ENCODE results near the gene MACROH2A1. TPM values are rescaled to one million over a fixed set of nuclear protein-coding genes. Genes with fewer than 3 reads are reported as not detected.

MACROH2A1 gene
- polyA plus RNA-seq, 1 donor = 99.9 TPM

DNA sequence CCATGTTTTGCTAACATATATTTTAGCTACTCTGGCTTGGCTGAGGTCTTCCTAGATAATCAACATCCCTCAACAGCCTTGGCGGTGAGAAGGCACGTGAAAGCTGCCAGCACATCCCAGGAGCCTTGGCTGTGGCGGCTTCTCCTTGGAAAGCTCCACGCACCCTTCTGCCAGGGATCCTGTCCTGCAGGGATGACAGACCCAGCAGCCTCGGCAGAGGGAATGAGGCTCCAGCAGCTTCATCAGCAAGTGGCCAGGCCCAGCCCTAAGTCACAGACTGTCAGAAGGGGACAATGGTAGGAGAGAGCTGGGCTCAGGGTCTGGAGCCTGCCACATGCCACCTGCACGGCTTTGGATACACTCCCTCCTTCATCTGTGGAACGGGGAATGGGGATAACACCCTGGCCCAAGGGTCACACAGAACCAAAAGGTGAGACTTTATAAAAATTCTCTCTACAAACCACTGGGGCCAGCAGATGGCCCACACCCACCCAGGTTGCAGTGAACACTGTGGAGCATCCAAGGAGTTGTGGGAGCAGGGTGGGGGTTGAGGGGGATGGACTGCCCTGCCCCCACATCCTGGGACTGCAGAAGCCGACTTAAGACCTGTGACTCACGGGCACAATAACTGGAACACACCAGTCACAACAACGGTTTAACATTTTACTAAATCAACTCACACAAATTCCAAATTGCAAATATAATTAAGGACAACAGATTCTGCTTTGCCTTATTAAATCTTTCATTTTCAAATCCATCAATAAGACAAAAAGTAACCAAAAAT lies 65.1 kb downstream of the MACROH2A1 start:
- DNase-seq (ENCODE audit: low read depth) = no peak

- DNase-seq (ENCODE audit: low read depth) = no peak
These were observed 66.4 kb downstream of the MACROH2A1 start for GRCh38 chr5:135332519-135333150.

- DNase-seq (ENCODE audit: low read depth) = no peak
These were observed 67.4 kb downstream of the MACROH2A1 start for GRCh38 chr5:135331612-135332011.

DNA sequence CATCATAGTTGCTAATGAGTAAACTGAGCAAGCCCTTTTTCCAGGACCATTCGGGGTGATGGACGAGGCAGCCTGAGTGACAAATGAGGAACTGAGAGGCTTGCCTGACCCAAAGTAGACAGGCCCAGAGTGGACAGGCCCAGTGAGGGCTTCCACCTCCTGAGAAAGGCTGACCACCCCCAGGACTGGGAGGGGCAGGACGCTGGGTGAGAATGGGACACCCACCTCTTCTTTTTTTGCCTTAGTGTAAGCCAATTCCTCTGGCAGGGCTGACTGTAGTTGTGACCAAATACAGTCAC lies 68.3 kb downstream of the MACROH2A1 start:
- DNase-seq (ENCODE audit: low read depth) = no peak

DNA sequence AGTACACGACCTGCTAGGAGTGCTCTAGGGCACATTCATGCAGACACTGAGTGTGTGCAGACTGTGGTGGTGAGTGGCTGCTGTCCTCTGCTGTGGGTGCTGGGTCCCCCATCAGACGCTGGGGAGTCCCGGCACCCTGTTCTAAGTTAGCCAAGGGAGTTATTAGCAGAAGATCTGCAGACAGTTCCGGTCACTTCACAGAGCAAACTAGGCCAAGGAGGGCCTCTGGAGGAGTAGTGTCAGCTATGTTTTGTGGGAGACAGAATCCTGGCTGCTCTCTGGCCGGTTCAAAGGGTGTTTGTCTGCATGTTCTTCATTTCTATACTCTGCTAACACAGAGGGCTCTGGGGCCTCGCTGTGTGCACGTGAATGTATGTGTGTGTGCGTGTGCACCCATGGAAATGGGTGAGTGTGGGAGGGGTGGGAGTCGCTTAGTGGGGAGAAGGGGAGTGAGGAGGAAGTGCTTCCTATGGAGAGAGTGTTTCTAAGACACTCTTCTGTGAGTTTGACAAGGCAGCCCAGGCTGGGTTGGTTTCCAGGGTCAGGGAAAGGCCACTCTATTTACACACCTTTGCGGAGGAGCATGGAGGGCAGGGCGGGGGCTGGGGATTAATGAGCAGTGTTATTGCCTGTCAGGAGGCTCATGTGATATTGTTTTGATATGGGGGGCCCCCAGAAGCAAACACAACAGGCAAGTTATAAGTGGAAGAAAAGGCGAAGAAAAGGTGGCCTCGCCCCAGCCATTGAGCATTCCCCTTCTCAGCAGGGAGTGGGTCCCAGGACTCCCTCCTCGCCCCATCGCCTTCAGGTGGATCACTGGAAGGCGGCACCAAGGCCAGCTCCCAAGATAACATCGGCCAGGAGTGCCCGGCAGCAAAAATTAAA lies 68.9 kb downstream of the MACROH2A1 start:
- DNase-seq (ENCODE audit: low read depth) = no peak

DNA sequence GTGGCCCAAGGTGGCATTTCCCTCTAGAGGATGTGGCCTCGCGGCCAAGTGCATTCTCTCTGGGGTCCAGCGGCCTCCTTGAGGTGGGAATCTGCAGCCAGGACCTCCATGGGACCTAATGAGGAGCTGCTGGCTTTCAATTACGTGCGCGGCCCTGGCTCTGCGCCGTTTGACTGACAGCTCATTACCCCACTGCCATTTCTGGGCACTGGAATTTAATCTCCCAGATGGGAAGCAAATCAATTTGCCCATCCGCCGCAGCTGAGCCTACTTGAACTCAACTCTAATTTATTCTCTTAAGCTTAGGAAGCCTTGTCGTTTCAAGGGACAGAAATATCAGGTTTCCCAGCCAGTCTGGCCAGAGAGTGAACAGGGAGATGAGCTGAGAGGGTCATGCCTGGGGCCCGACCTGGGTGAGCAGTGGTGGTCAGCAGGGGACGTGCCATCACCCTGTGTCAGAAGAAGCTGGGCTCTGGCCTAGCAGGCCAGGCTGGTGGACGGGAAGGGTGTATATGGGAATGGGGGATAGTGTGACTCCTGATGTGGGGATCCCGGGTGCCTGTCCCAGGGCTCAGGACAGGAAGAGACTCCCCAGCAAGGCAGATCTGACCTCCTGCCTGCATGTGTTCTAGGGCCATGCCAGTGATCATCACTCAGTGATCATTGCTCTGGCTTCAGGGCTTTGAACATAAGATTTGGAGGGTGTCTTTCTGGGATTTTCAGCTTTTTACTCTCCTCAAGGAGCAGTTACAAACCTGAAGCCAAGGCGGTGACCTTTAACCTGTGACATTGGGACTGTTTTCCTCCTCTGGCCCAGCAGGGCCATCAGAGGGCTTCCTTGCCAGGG lies 69.7 kb downstream of the MACROH2A1 start:
- DNase-seq (ENCODE audit: low read depth) = no peak

- DNase-seq (ENCODE audit: low read depth) = no peak
These were observed 70.8 kb downstream of the MACROH2A1 start for GRCh38 chr5:135328128-135328687.

DNA sequence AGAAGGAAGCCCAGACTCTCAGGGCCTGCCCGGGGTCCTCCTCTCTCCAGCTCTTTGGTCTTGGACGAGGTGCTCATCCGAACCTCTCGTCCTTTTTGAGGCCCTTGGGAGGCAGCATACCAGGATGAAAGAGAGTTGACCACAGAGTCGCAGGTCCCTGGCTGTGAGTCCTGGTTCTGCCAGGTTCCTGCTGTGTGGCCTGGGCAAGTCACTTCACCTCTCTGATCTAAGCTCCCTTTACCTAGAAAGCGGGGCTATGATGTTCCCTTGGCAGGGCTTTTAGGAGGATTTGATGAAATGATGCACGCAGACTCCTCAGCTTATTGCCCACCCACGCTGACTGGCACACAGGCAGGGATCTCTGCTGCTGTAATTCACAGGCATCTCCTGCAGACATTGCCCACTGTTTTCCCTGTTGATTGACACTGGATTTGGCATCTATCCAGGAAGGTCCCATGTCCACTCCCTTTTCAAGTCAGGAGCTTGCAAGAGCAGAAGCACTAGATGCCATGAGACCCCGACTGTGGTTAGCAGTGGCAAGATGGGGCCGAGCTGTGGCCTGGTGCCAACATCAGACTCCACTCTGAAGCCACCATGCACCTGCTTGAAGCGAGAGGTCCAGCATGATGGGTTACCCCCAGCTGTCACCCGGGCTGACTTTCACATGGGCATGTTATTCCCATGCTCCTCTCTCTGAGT lies 71.5 kb downstream of the MACROH2A1 start:
- DNase-seq (ENCODE audit: low read depth) = no peak

GRCh38 chr5:135326296-135327254 lies 72.5 kb downstream of the MACROH2A1 start:
- no peak for DNase-seq (ENCODE audit: low read depth)

- no peak for DNase-seq (ENCODE audit: low read depth)
These were observed 74.0 kb downstream of the MACROH2A1 start for GRCh38 chr5:135324897-135325650.

DNA sequence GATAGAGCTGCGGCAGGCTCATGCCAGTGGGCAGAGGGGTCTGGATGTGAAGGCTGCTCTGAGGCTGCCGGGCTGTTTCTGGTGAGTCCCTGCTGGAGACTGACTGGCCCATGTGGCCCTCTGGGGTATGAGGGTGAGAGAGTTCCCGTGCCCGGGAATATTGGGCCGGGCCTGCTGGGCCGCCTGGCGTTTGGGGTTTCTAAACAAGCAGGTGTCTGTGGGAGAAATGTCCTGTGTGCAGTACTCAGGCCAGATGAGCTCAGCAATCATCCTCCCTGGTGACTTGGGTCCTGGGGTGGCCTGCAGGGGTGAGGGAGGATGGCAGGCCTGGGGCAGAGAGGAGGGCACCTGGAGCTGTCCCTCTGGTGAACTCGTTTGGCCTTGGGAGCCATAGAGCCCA lies 74.9 kb downstream of the MACROH2A1 start:
- no peak for DNase-seq (ENCODE audit: low read depth)

GRCh38 chr5:135323701-135324132 lies 75.3 kb downstream of the MACROH2A1 start:
- no peak for DNase-seq (ENCODE audit: low read depth)

- DNase-seq (ENCODE audit: low read depth) = no peak
These were observed 75.8 kb downstream of the MACROH2A1 start for GRCh38 chr5:135323227-135323626.

GRCh38 chr5:135322744-135323143 lies 76.3 kb downstream of the MACROH2A1 start:
- no peak for DNase-seq (ENCODE audit: low read depth)

- no peak for DNase-seq (ENCODE audit: low read depth)
These were observed 76.8 kb downstream of the MACROH2A1 start for GRCh38 chr5:135322271-135322670.

- no peak for DNase-seq (ENCODE audit: low read depth)
These were observed 78.1 kb downstream of the MACROH2A1 start for GRCh38 chr5:135320718-135321484.

- no peak for DNase-seq (ENCODE audit: low read depth)
These were observed 79.0 kb downstream of the MACROH2A1 start for GRCh38 chr5:135319928-135320606.
